ENCODE data around the gene KCTD17. TPM values are rescaled to one million over a fixed set of nuclear protein-coding genes. Genes with fewer than 3 reads are reported as not detected.

The KCTD17 gene
- total and polyA plus RNA-seq, 2 of the 13 experiments (the other 11 are each of a cell fraction or from before 2014, with no cell fraction given), result 5.3 to 11.7 TPM

DNA sequence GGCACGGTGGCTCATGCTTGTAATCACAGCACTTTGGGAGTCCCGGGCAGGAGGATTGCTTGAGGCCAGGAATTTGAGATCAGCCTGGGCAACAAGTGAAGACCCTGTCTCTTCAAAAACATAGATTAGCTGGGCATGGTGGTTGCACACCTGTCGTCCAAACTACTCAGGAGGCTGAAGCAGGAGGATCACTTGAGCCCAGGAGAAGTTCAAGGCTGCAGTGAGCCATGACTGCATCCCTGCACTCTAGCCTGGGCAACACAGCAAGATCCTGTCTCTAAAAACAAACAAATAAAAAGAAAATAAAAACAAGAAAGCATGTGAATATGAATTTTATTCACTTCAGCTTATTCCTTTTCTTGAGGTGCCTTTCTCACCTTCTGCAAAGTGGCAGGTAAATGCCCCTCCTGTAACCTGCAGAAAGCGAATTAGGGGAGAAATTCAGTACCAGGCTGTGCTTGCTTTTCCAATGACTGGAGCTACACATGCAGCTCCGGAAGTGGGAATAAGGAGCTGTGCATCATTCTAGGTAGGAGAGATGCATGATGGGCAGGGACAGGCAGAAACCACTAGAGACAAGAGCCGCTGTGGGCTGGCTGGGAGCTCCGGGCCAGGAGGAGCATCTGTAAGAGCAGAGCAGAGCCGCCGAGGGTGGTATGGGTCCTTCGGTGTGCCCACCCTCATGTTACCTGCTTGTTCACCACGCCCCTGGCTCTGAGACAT is 14.7 kb upstream of the KCTD17 start:
- ATAC-seq, result no peak
- FAIRE-seq, result no peak
- in situ Hi-C loops (cut with HindIII; ENCODE audit: extremely low pct_ligation_motif_present, low pct_unique_long_range_greater_than_20kb), result no loop called here
- no peak for TF ChIP-seq ZNF256 (CRISPR knock-in tag; conservative IDR thresholded peaks at IDR 0.05)
- peak; percentile 95 for TF ChIP-seq ZNF121 (CRISPR knock-in tag; IDR thresholded peaks at IDR 0.05)
- TF ChIP-seq, protein P1, sequence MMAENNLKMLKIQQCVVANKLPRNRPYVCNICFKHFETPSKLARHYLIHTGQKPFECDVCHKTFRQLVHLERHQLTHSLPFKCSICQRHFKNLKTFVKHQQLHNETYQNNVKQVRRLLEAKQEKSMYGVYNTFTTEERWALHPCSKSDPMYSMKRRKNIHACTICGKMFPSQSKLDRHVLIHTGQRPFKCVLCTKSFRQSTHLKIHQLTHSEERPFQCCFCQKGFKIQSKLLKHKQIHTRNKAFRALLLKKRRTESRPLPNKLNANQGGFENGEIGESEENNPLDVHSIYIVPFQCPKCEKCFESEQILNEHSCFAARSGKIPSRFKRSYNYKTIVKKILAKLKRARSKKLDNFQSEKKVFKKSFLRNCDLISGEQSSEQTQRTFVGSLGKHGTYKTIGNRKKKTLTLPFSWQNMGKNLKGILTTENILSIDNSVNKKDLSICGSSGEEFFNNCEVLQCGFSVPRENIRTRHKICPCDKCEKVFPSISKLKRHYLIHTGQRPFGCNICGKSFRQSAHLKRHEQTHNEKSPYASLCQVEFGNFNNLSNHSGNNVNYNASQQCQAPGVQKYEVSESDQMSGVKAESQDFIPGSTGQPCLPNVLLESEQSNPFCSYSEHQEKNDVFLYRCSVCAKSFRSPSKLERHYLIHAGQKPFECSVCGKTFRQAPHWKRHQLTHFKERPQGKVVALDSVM (CRISPR knock-in tag; IDR thresholded peaks at IDR 0.05), result peak; percentile 84
- TF ChIP-seq ZMYM3 (CRISPR knock-in tag; IDR thresholded peaks at IDR 0.05), result peak; percentile 56; the same call in 1 of the 2 replicates
- TF ChIP-seq, protein P2, sequence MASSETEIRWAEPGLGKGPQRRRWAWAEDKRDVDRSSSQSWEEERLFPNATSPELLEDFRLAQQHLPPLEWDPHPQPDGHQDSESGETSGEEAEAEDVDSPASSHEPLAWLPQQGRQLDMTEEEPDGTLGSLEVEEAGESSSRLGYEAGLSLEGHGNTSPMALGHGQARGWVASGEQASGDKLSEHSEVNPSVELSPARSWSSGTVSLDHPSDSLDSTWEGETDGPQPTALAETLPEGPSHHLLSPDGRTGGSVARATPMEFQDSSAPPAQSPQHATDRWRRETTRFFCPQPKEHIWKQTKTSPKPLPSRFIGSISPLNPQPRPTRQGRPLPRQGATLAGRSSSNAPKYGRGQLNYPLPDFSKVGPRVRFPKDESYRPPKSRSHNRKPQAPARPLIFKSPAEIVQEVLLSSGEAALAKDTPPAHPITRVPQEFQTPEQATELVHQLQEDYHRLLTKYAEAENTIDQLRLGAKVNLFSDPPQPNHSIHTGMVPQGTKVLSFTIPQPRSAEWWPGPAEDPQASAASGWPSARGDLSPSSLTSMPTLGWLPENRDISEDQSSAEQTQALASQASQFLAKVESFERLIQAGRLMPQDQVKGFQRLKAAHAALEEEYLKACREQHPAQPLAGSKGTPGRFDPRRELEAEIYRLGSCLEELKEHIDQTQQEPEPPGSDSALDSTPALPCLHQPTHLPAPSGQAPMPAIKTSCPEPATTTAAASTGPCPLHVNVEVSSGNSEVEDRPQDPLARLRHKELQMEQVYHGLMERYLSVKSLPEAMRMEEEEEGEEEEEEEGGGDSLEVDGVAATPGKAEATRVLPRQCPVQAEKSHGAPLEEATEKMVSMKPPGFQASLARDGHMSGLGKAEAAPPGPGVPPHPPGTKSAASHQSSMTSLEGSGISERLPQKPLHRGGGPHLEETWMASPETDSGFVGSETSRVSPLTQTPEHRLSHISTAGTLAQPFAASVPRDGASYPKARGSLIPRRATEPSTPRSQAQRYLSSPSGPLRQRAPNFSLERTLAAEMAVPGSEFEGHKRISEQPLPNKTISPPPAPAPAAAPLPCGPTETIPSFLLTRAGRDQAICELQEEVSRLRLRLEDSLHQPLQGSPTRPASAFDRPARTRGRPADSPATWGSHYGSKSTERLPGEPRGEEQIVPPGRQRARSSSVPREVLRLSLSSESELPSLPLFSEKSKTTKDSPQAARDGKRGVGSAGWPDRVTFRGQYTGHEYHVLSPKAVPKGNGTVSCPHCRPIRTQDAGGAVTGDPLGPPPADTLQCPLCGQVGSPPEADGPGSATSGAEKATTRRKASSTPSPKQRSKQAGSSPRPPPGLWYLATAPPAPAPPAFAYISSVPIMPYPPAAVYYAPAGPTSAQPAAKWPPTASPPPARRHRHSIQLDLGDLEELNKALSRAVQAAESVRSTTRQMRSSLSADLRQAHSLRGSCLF (CRISPR knock-in tag; IDR thresholded peaks at IDR 0.05; ENCODE audit: borderline replicate concordance), result no peak
- TF ChIP-seq ZNF776 (CRISPR knock-in tag; IDR thresholded peaks at IDR 0.05), result no peak
- Histone ChIP-seq H3K27me3 (ENCODE audit: control insufficient read depth in 1 of 2, insufficient read depth in 2 of 2, low read length in 2 of 2) (no peaks in the 10 kb centered on the region), H3K36me3 (replicated peaks in 1 of 2; ENCODE audit: control insufficient read depth in 1 of 2, insufficient read depth in 2 of 2, low read length in 2 of 2) (no peaks in the 10 kb centered on the region), H3K4me1 (ENCODE audit: insufficient read depth, low read length) (peaks cover 85% of the 10 kb centered on the region), H3K27ac (ENCODE audit: extremely low read length, insufficient read depth, low read length) (no peak overlapping the region), H3K4me3 (replicated peaks in 1 of 3; ENCODE audit: insufficient read depth in 1 of 3, low read depth in 2 of 3, low read length in 3 of 3) (no peak overlapping the region), H2AFZ (ENCODE audit: low read length) (no peak overlapping the region), H3K4me2 (ENCODE audit: low read depth, low read length) (no peak overlapping the region), H3K79me2 (ENCODE audit: insufficient read depth, low read length) (no peaks in the 10 kb centered on the region), H3K9ac (ENCODE audit: insufficient read depth, low read depth, low read length) (no peak overlapping the region), H4K20me1 (ENCODE audit: insufficient read depth, low read length) (no peaks in the 10 kb centered on the region), H3K9me3 (ENCODE audit: low read length) (no peaks in the 10 kb centered on the region)
- ChIA-PET CTCF (ENCODE audit: low intra/inter-chr PET ratio, low total read pairs) (no interaction called here), POLR2A (interaction anchor here (13.3 kb wide), 1 partner anchor 18 kb away, joined by 383 read pairs; the partner anchor contains the start of genes MPST and TST)
- no TSS peak for BruUV-seq (replicated peaks)
- intact Hi-C loops (cut with micrococcal nuclease; ENCODE audit: unreplicated experiment), result no loop called here
- WGBS (ENCODE audit: low lambda C conversion rate), result 94% methylated on average over 8 of the region's 11 CpGs
- DNase-seq (ENCODE audit: low spot score), result no peak
